ENCODE results near the gene C19orf53.

Gene C19orf53

GRCh38 chr19:13797870-13798269 lies 23.6 kb downstream of the C19orf53 start:
- Mint-ChIP-seq H3K9me3 (no peaks in the 10 kb centered on the region), H3K4me3 (no peak overlapping the region), H3K4me1 (ENCODE audit: low read depth) (peaks cover 29% of the 10 kb centered on the region), H3K27ac (no peak overlapping the region), H3K36me3 (ENCODE audit: low read depth) (peaks cover 4% of the 10 kb centered on the region), H3K27me3 (no peaks in the 10 kb centered on the region)

- Mint-ChIP-seq H3K4me3 (no peak overlapping the region), H3K9me3 (no peaks in the 10 kb centered on the region), H3K27ac (no peak overlapping the region), H3K27me3 (no peaks in the 10 kb centered on the region), H3K4me1 (ENCODE audit: low read depth) (peaks cover 17% of the 10 kb centered on the region), H3K36me3 (ENCODE audit: low read depth) (peaks cover 4% of the 10 kb centered on the region)
Measured at GRCh38 chr19:13799669-13800068, 25.4 kb downstream of the C19orf53 start.

GRCh38 chr19:13803038-13803437 lies 28.8 kb downstream of the C19orf53 start:
- no peaks in the 10 kb centered on the region for H3K4me1 Mint-ChIP-seq (ENCODE audit: low read depth)
- no peak overlapping the region for H3K4me3 Mint-ChIP-seq
- no peaks in the 10 kb centered on the region for H3K9me3 Mint-ChIP-seq
- H3K36me3 Mint-ChIP-seq (ENCODE audit: low read depth): peaks cover 8% of the 10 kb centered on the region
- no peaks in the 10 kb centered on the region for H3K27me3 Mint-ChIP-seq
- no peak overlapping the region for H3K27ac Mint-ChIP-seq

- no peaks in the 10 kb centered on the region for H3K4me1 Mint-ChIP-seq (ENCODE audit: low read depth)
- no peak overlapping the region for H3K27ac Mint-ChIP-seq
- H3K27me3 Mint-ChIP-seq: no peaks in the 10 kb centered on the region
- no peak overlapping the region for H3K4me3 Mint-ChIP-seq
- no peaks in the 10 kb centered on the region for H3K9me3 Mint-ChIP-seq
- peaks cover 8% of the 10 kb centered on the region for H3K36me3 Mint-ChIP-seq (ENCODE audit: low read depth)
Measured at GRCh38 chr19:13804830-13805683, 30.8 kb downstream of the C19orf53 start.

- no peaks in the 10 kb centered on the region for H3K4me1 Mint-ChIP-seq (ENCODE audit: low read depth)
- H3K27ac Mint-ChIP-seq: no peak overlapping the region
- no peaks in the 10 kb centered on the region for H3K27me3 Mint-ChIP-seq
- H3K36me3 Mint-ChIP-seq (ENCODE audit: low read depth): peaks cover 5% of the 10 kb centered on the region
- H3K9me3 Mint-ChIP-seq: no peaks in the 10 kb centered on the region
- no peak overlapping the region for H3K4me3 Mint-ChIP-seq
Measured at GRCh38 chr19:13806728-13807127, 32.5 kb downstream of the C19orf53 start.

- no peaks in the 10 kb centered on the region for H3K9me3 Mint-ChIP-seq
- H3K27me3 Mint-ChIP-seq: no peaks in the 10 kb centered on the region
- no peak overlapping the region for H3K4me3 Mint-ChIP-seq
- H3K27ac Mint-ChIP-seq: no peak overlapping the region
- peaks cover 5% of the 10 kb centered on the region for H3K36me3 Mint-ChIP-seq (ENCODE audit: low read depth)
- no peaks in the 10 kb centered on the region for H3K4me1 Mint-ChIP-seq (ENCODE audit: low read depth)
Measured at GRCh38 chr19:13807421-13808021, 33.3 kb downstream of the C19orf53 start.

- H3K4me3 Mint-ChIP-seq: no peak overlapping the region
- no peaks in the 10 kb centered on the region for H3K9me3 Mint-ChIP-seq
- no peaks in the 10 kb centered on the region for H3K27me3 Mint-ChIP-seq
- H3K36me3 Mint-ChIP-seq (ENCODE audit: low read depth): peaks cover 10% of the 10 kb centered on the region
- no peak overlapping the region for H3K27ac Mint-ChIP-seq
- no peaks in the 10 kb centered on the region for H3K4me1 Mint-ChIP-seq (ENCODE audit: low read depth)
Measured at GRCh38 chr19:13808856-13809255, 34.6 kb downstream of the C19orf53 start.

GRCh38 chr19:13812544-13812943 lies 38.3 kb downstream of the C19orf53 start:
- no peak overlapping the region for H3K27ac Mint-ChIP-seq
- no peaks in the 10 kb centered on the region for H3K27me3 Mint-ChIP-seq
- H3K9me3 Mint-ChIP-seq: no peaks in the 10 kb centered on the region
- no peaks in the 10 kb centered on the region for H3K4me1 Mint-ChIP-seq (ENCODE audit: low read depth)
- H3K4me3 Mint-ChIP-seq: no peak overlapping the region
- H3K36me3 Mint-ChIP-seq (ENCODE audit: low read depth): peaks cover 5% of the 10 kb centered on the region

- H3K27me3 Mint-ChIP-seq: no peaks in the 10 kb centered on the region
- H3K27ac Mint-ChIP-seq: no peak overlapping the region
- peaks cover 5% of the 10 kb centered on the region for H3K36me3 Mint-ChIP-seq (ENCODE audit: low read depth)
- H3K4me1 Mint-ChIP-seq (ENCODE audit: low read depth): no peaks in the 10 kb centered on the region
- no peaks in the 10 kb centered on the region for H3K9me3 Mint-ChIP-seq
- H3K4me3 Mint-ChIP-seq: no peak overlapping the region
Measured at GRCh38 chr19:13813147-13813546, 38.9 kb downstream of the C19orf53 start.

- no peaks in the 10 kb centered on the region for H3K9me3 Mint-ChIP-seq
- no peaks in the 10 kb centered on the region for H3K4me1 Mint-ChIP-seq (ENCODE audit: low read depth)
- H3K36me3 Mint-ChIP-seq (ENCODE audit: low read depth): peaks cover 5% of the 10 kb centered on the region
- no peaks in the 10 kb centered on the region for H3K27me3 Mint-ChIP-seq
- no peak overlapping the region for H3K27ac Mint-ChIP-seq
- no peak overlapping the region for H3K4me3 Mint-ChIP-seq
Measured at GRCh38 chr19:13814550-13814949, 40.3 kb downstream of the C19orf53 start.

- Mint-ChIP-seq H3K4me3 (no peak overlapping the region), H3K36me3 (ENCODE audit: low read depth) (peaks cover 5% of the 10 kb centered on the region), H3K27ac (no peak overlapping the region), H3K4me1 (ENCODE audit: low read depth) (no peaks in the 10 kb centered on the region), H3K9me3 (no peaks in the 10 kb centered on the region), H3K27me3 (no peaks in the 10 kb centered on the region)
Measured at GRCh38 chr19:13817018-13817614, 42.9 kb downstream of the C19orf53 start.

GRCh38 chr19:13817615-13818371 lies 43.5 kb downstream of the C19orf53 start:
- peaks cover 5% of the 10 kb centered on the region for H3K36me3 Mint-ChIP-seq (ENCODE audit: low read depth)
- no peaks in the 10 kb centered on the region for H3K9me3 Mint-ChIP-seq
- H3K27ac Mint-ChIP-seq: no peak overlapping the region
- H3K4me3 Mint-ChIP-seq: no peak overlapping the region
- H3K4me1 Mint-ChIP-seq (ENCODE audit: low read depth): no peaks in the 10 kb centered on the region
- no peaks in the 10 kb centered on the region for H3K27me3 Mint-ChIP-seq

- Mint-ChIP-seq H3K9me3 (no peaks in the 10 kb centered on the region), H3K4me3 (no peak overlapping the region), H3K27me3 (no peaks in the 10 kb centered on the region), H3K36me3 (ENCODE audit: low read depth) (peaks cover 6% of the 10 kb centered on the region), H3K27ac (no peak overlapping the region), H3K4me1 (ENCODE audit: low read depth) (no peaks in the 10 kb centered on the region)
Measured at GRCh38 chr19:13819238-13819637, 45.0 kb downstream of the C19orf53 start.

- Mint-ChIP-seq H3K27ac (no peak overlapping the region), H3K9me3 (no peaks in the 10 kb centered on the region), H3K36me3 (ENCODE audit: low read depth) (peaks cover 6% of the 10 kb centered on the region), H3K27me3 (no peaks in the 10 kb centered on the region), H3K4me3 (no peak overlapping the region), H3K4me1 (ENCODE audit: low read depth) (no peaks in the 10 kb centered on the region)
Measured at GRCh38 chr19:13821292-13821691, 47.0 kb downstream of the C19orf53 start.

- H3K27me3 Mint-ChIP-seq: no peaks in the 10 kb centered on the region
- H3K27ac Mint-ChIP-seq: no peak overlapping the region
- H3K4me3 Mint-ChIP-seq: no peak overlapping the region
- H3K9me3 Mint-ChIP-seq: no peaks in the 10 kb centered on the region
- H3K36me3 Mint-ChIP-seq (ENCODE audit: low read depth): peaks cover 6% of the 10 kb centered on the region
- H3K4me1 Mint-ChIP-seq (ENCODE audit: low read depth): no peaks in the 10 kb centered on the region
Measured at GRCh38 chr19:13823256-13823655, 49.0 kb downstream of the C19orf53 start.
